HuH-7 (cell line): ENCODE measurements around the gene MAGI1.

Experiments used
- DNase-seq: peaks from one replicate; pipeline ENCODE4 v3.0.0; 2011; ENCODE audit warnings: low spot score

Gene MAGI1

GRCh38 chr3:65712140-65712539, 326.6 kb downstream of the MAGI1 start:
- no peak for DNase-seq

GRCh38 chr3:65706776-65707568, 331.7 kb downstream of the MAGI1 start:
- no peak for DNase-seq

- DNase-seq = no peak
Observed at GRCh38 chr3:65706301-65706700, 332.4 kb downstream of the MAGI1 start.

- no peak for DNase-seq
Observed at GRCh38 chr3:65703820-65704219, 334.9 kb downstream of the MAGI1 start.

GRCh38 chr3:65703026-65703425, 335.7 kb downstream of the MAGI1 start:
- no peak for DNase-seq

- no peak for DNase-seq
Observed at GRCh38 chr3:65702202-65702601, 336.5 kb downstream of the MAGI1 start.

GRCh38 chr3:65701516-65701915, 337.2 kb downstream of the MAGI1 start:
- DNase-seq = no peak

- no peak for DNase-seq
Observed at GRCh38 chr3:65689436-65689835, 349.3 kb downstream of the MAGI1 start.

- no peak for DNase-seq
Observed at GRCh38 chr3:65687741-65688140, 351.0 kb downstream of the MAGI1 start.

GRCh38 chr3:65685621-65686235, 353.0 kb downstream of the MAGI1 start:
- DNase-seq = no peak

- DNase-seq = no peak
Observed at GRCh38 chr3:65678516-65678915, 360.2 kb downstream of the MAGI1 start.

GRCh38 chr3:65677486-65678010, 361.2 kb downstream of the MAGI1 start:
- DNase-seq = no peak

GRCh38 chr3:65676580-65676979, 362.1 kb downstream of the MAGI1 start:
- no peak for DNase-seq

GRCh38 chr3:65675011-65675410, 363.7 kb downstream of the MAGI1 start:
- DNase-seq = no peak

- DNase-seq = no peak
Observed at GRCh38 chr3:65674226-65674625, 364.5 kb downstream of the MAGI1 start.

- DNase-seq = no peak
Observed at GRCh38 chr3:65672871-65673815, 365.6 kb downstream of the MAGI1 start.

GRCh38 chr3:65672061-65672460, 366.7 kb downstream of the MAGI1 start:
- DNase-seq = no peak

- DNase-seq = no peak
Observed at GRCh38 chr3:65671004-65671403, 367.7 kb downstream of the MAGI1 start.

GRCh38 chr3:65669163-65669875, 369.4 kb downstream of the MAGI1 start:
- no peak for DNase-seq

- no peak for DNase-seq
Observed at GRCh38 chr3:65667963-65668362, 370.8 kb downstream of the MAGI1 start.

GRCh38 chr3:65666448-65667091, 372.1 kb downstream of the MAGI1 start:
- no peak for DNase-seq
